Mesothelial cell of epicardium (in vitro differentiated cells): ENCODE data around the gene TMEM192. TPM values are rescaled to one million over a fixed set of nuclear protein-coding genes. Genes with fewer than 3 reads are reported as not detected.
"Not testable (repeated sequence)": the region's sequence is repeated elsewhere in the genome, so short reads cannot be mapped to it uniquely, and the experiment has no call there.

Source experiments
- DNase-seq, 2 experiments: peaks; one replicate each; pipeline ENCODE4 v3.0.0; 2021; ENCODE audit warnings: low spot score in 2 of 2; ENCODE audit not compliant: unreplicated experiment in 2 of 2
- H3K27ac Mint-ChIP-seq: 2 replicates; pipeline ENCODE4 v1.8.0; 2021; ENCODE audit warnings: mixed read lengths
- H3K27me3 Mint-ChIP-seq: 2 replicates; pipeline ENCODE4 v1.8.0; 2021; ENCODE audit warnings: low read depth, mixed read lengths
- H3K36me3 Mint-ChIP-seq: 2 replicates; pipeline ENCODE4 v1.8.0; 2021; ENCODE audit warnings: mixed read lengths
- H3K4me1 Mint-ChIP-seq: 2 replicates; pipeline ENCODE4 v1.8.0; 2021; ENCODE audit warnings: mixed read lengths
- H3K4me3 Mint-ChIP-seq: 2 replicates; pipeline ENCODE4 v1.8.0; 2021; ENCODE audit warnings: mild to moderate bottlenecking, moderate library complexity, mixed read lengths
- H3K9me3 Mint-ChIP-seq: 2 replicates; pipeline ENCODE4 v1.8.0; 2021; ENCODE audit warnings: mixed read lengths
- total RNA-seq: library from RNA; stranded (reverse); gene quantifications from 3 replicates; pipeline ENCODE4 v1.2.1, GENCODE V29; 2021
- TF ChIP-seq, protein P1 (sequence below): fragments of 200-600 bp; sonication (generic); IDR thresholded peaks from one replicate; pipeline ENCODE4 v1.5.0; 2021; ENCODE audit warnings: antibody characterized with exemption; ENCODE audit not compliant: unreplicated experiment

TMEM192 gene
- total RNA-seq, 1 donor from 2014 or later = 13.9 TPM

DNA sequence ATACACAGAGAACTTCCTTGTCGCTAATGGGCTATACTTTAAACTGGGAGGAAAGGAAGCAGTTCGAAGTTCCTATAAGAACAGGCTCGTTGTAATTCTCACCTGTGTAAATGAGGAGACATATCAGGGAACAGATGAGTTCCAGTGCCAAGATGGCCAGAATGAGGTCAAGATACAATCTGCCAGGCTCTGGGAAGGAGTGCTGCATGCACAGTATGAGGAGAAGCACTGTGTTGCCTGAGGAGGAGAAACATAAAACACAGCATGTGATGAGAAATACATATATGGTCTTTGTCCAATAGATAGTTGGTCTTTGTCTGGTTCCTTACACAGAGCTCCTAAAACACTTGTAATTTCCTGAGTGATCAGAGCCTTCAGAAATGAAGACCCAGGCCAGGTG lies 24.3 kb downstream of the TMEM192 start:
- H3K9me3 Mint-ChIP-seq = no peaks in the 10 kb centered on the region
- no peak for DNase-seq
- H3K4me3 Mint-ChIP-seq = no peak overlapping the region
- no peaks in the 10 kb centered on the region for H3K4me1 Mint-ChIP-seq
- TF ChIP-seq, protein P1, sequence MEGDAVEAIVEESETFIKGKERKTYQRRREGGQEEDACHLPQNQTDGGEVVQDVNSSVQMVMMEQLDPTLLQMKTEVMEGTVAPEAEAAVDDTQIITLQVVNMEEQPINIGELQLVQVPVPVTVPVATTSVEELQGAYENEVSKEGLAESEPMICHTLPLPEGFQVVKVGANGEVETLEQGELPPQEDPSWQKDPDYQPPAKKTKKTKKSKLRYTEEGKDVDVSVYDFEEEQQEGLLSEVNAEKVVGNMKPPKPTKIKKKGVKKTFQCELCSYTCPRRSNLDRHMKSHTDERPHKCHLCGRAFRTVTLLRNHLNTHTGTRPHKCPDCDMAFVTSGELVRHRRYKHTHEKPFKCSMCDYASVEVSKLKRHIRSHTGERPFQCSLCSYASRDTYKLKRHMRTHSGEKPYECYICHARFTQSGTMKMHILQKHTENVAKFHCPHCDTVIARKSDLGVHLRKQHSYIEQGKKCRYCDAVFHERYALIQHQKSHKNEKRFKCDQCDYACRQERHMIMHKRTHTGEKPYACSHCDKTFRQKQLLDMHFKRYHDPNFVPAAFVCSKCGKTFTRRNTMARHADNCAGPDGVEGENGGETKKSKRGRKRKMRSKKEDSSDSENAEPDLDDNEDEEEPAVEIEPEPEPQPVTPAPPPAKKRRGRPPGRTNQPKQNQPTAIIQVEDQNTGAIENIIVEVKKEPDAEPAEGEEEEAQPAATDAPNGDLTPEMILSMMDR = no peak
- H3K27me3 Mint-ChIP-seq = no peaks in the 10 kb centered on the region
- H3K27ac Mint-ChIP-seq = no peak overlapping the region
- H3K36me3 Mint-ChIP-seq = peaks cover 31% of the 10 kb centered on the region

DNA sequence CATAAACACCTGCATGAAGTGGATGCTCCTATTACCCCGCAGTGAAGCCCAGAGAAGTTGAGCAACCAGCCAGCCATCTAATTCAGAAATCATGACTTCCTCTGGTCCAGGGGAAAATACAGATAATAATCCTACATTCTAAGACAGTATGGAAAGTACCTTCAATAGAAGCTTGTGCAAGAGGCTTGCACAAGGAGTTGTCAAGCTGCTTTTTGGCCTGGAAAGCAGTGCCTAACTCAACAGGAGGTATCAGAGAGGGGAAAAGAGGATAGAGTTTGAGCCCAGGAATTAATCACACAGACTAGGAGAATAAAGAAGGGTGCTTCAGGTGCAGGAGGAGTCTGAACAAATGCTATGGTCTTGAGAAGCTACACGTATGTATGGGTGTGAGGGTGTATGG lies 26.7 kb downstream of the TMEM192 start:
- H3K9me3 Mint-ChIP-seq = no peaks in the 10 kb centered on the region
- H3K36me3 Mint-ChIP-seq = peaks cover 24% of the 10 kb centered on the region
- H3K27me3 Mint-ChIP-seq = no peaks in the 10 kb centered on the region
- DNase-seq = no peak
- H3K4me3 Mint-ChIP-seq = no peak overlapping the region
- no peaks in the 10 kb centered on the region for H3K4me1 Mint-ChIP-seq
- H3K27ac Mint-ChIP-seq = no peak overlapping the region
- TF ChIP-seq, protein P1 = no peak

DNA sequence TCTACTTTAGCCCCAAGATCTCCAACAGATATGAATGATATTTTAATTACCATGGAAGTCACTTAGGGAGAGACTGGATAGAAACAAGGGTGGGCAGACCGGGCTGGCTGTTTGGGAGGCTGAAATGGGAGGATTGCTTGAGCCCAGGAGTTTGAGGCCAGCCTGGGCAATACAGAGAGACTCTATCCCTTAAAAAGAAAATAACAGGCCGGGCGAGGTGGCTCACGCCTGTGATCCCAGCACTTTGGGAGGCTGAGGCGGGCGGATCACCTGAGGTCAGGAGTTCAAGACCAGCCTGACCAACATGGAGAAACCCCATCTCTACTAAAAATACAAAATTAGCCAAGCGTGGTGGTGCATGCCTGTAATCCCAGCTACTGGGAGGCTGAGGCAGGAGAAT lies 27.9 kb downstream of the TMEM192 start:
- H3K27me3 Mint-ChIP-seq, H3K4me1 Mint-ChIP-seq, DNase-seq, H3K4me3 Mint-ChIP-seq, H3K9me3 Mint-ChIP-seq, H3K27ac Mint-ChIP-seq: not testable (repeated sequence)
- H3K36me3 Mint-ChIP-seq = peaks cover 24% of the 10 kb centered on the region

DNA sequence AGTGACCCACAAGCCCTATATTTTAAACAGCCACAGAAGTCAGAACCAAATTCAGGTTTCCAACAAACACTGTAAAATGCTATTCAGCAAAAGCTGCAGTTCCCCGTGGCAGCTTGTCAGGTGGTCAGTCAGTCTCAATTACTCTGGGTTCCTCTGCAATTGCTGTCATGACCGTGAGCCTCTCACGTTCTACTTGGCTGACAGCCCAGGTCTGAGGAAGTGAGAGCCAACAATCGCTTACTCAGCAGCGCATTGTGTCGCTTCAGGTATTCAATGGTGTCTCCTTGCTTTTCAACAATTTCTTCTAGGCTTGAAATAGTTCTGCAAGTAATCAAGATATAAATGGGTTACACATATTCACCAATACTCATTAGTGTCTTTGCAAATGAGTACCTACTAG lies 33.2 kb downstream of the TMEM192 start:
- DNase-seq = no peak
- TF ChIP-seq, protein P1 = no peak
- H3K4me3 Mint-ChIP-seq = no peak overlapping the region
- H3K36me3 Mint-ChIP-seq = peaks cover 11% of the 10 kb centered on the region
- H3K4me1 Mint-ChIP-seq = peaks cover 8% of the 10 kb centered on the region
- H3K27me3 Mint-ChIP-seq = no peaks in the 10 kb centered on the region
- no peaks in the 10 kb centered on the region for H3K9me3 Mint-ChIP-seq
- H3K27ac Mint-ChIP-seq = no peak overlapping the region

DNA sequence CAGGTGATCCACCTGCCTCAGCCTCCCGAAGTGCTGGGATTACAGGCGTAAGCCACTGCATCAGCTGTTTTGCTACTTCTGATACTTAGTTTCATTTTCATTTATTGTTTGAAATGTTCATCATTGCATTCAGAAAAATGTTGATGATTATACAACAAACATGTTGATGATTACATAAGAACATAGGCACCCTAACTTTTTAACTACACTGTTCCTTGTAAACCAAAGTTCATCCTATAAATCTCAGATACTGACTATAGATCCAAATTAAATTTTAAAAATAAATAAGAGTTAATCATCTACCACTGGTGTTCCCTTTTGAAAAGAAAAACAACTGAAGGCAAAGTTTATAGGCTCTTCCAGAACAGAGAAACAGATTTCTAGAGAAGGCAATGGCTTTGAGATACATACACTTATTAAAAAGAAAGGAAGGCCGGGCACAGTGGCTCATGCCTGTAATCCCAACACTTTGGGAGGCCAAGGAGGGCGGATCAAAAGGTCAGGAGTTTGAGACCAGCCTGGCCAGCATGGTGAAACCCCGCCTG lies 35.6 kb downstream of the TMEM192 start:
- no peaks in the 10 kb centered on the region for H3K27me3 Mint-ChIP-seq
- H3K4me3 Mint-ChIP-seq = no peak overlapping the region
- H3K27ac Mint-ChIP-seq = no peak overlapping the region
- no peak for DNase-seq
- TF ChIP-seq, protein P1 = no peak
- H3K9me3 Mint-ChIP-seq = no peaks in the 10 kb centered on the region
- peaks cover 25% of the 10 kb centered on the region for H3K4me1 Mint-ChIP-seq
- peaks cover 11% of the 10 kb centered on the region for H3K36me3 Mint-ChIP-seq

DNA sequence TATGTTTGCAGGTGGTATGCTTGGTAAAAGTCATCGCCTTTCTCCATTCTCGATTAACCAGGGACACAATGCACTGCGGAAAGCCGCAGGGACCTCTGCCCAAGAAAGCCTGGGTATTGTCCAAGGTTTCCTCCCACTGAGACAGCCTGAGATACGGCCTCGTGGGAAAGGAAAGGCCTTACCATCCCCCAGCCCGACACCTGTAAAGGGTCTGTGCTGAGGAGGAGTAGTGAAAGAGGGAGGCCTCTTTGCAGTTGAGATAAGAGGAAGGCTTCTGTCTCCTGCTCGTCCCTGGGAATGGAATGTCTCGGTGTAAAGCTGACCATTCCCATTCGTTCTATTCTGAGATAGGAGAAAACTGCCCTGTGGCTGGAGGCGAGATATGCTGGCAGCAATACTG lies 39.3 kb downstream of the TMEM192 start:
- Mint-ChIP-seq H3K4me1 (peaks cover 17% of the 10 kb centered on the region), H3K27ac (peak overlapping the region; percentile 75)
- H3K4me3 Mint-ChIP-seq, DNase-seq, H3K36me3 Mint-ChIP-seq, H3K27me3 Mint-ChIP-seq, H3K9me3 Mint-ChIP-seq: not testable (repeated sequence)

DNA sequence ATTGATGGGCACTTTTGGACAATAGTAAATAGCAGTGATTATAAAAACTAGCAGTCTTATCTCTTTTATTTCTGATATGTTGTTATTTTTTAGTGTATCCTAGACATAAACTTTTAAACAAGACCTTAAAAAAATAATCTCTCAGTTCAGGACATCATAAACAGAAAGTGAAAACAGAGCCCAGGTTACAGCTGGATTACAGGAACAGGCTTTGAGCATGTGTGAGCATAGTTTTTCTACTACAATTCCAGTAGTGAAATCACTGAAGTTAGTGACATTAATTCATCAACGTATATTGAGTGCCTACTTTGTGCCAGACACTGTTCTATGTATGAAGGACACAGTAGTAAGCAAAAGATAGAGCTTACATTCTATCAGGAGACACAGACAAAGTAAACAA lies 42.1 kb downstream of the TMEM192 start:
- H3K27me3 Mint-ChIP-seq = no peaks in the 10 kb centered on the region
- no peak overlapping the region for H3K4me3 Mint-ChIP-seq
- H3K36me3 Mint-ChIP-seq = no peaks in the 10 kb centered on the region
- H3K27ac Mint-ChIP-seq = no peak overlapping the region
- no peak for DNase-seq
- TF ChIP-seq, protein P1 = no peak
- H3K4me1 Mint-ChIP-seq = peaks cover 17% of the 10 kb centered on the region
- no peaks in the 10 kb centered on the region for H3K9me3 Mint-ChIP-seq
